GM20431 (cell line): ENCODE data around the gene VRK2.
"Not testable (repeated sequence)": the region's sequence is repeated elsewhere in the genome, so short reads cannot be mapped to it uniquely, and the experiment has no call there.

Experiments
- in situ Hi-C: fragments of 300-500 bp; cut with MseI, MboI; formaldehyde crosslinking; loops from one replicate; pipeline ENCODE4 v1.15.0; 2020; ENCODE audit warnings: low sequenced_read_pairs; ENCODE audit not compliant: unreplicated experiment

Gene VRK2

DNA sequence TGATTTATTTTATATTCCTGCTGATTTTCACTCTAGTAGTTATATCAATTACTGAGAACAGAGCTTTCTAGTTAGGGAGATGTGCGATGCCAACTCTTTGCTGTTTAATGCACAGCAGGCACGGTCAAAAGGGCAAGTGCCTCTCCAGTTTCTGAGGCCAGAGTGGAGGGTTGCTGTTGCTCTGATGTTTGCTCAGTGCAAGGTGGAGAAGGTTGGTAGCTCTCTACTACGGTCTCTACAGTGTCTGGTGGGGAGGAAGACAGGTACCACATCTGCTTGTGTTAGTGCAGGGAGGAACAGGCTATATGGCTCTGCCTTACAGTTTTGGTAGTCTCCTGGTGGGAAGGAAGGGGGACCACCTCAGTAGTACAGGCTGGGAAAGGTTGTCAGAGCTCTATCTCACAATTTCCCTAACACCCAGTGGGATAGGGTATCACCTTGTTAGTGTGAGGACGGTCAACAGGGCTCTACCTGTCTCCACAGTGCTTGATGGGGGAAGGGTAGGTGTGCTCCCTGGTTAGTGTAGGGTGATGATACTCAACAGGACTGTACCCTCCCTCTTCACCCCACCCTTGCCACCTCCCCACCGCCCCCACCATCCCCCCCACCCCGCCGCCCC lies 108.7 kb downstream of the VRK2 start:
- in situ Hi-C loops: no loop called here

- in situ Hi-C loops: no loop called here
These were observed 110.2 kb downstream of the VRK2 start for GRCh38 chr2:58156780-58157179.

GRCh38 chr2:58157754-58158153 lies 111.1 kb downstream of the VRK2 start:
- in situ Hi-C loops: no loop called here

- in situ Hi-C loops: no loop called here
These were observed 111.9 kb downstream of the VRK2 start for GRCh38 chr2:58158481-58158880.

GRCh38 chr2:58163913-58164312 lies 117.3 kb downstream of the VRK2 start:
- in situ Hi-C loops: no loop called here

DNA sequence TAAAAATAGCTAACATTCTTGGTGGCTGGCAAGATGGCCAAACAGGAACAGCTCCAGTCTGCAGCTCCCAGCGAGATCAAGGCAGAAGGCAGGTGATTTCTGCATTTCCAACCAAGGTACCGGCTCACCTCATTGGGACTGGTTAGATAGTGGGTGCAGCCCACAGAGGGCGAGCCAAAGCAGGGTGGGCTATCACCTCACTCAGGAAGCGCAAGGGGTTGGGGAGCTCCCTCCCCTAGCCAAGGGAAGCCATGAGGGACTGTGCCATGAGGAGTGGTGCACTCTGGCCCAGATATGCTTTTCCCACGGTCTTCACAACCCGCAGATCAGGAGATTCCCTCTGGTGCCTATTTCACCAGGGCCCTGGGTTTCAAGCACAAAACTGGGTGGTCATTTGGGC lies 121.5 kb downstream of the VRK2 start:
- in situ Hi-C loops: not testable (repeated sequence)

- in situ Hi-C loops: not testable (repeated sequence)
These were observed 123.2 kb downstream of the VRK2 start for GRCh38 chr2:58169845-58170244.

DNA sequence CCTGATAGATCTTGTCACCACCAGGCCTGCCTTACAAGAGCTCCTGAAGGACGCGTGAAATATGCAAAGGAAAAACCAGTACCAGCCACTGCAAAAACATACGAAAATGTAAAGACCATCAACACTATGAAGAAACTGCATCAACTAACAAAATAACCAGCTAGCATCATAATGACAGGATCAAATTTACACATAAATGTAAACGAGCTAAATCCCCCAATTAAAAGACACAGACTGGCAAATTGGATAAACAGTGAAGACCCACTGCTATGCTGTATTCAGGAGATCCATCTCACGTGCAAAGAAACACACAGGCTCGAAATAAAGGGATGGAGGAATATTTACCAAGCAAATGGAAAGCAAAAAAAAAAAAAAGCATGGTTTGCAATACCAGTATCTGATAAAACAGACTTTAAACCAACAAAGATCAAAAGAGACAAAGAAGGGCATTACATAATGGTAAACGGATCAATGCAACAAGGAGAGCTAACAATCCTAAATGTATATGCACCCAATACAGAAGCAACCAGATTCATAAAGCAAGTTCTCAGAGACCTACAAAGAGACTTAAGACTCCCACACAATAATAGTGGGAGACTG lies 123.8 kb downstream of the VRK2 start:
- in situ Hi-C loops: not testable (repeated sequence)

DNA sequence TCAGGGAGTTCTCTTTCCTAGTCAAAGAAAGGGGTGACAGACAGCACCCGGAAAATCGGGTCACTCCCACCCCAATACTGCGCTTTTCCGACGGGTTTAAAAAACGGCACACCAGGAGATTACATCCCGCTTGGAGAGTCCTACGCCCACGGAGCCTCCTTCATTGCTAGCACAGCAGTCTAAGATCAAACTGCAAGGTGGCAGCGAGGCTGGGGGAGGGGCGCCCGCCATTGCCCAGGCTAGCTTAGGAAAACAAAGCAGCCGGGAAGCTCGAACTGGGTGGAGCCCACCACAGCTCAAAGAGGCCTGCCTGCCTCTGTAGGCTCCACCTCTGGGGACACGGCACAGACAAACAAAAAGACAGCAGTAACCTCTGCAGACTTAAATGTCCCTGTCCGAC lies 125.2 kb downstream of the VRK2 start:
- in situ Hi-C loops: not testable (repeated sequence)

- in situ Hi-C loops: not testable (repeated sequence)
These were observed 130.6 kb downstream of the VRK2 start for GRCh38 chr2:58177187-58177586.

GRCh38 chr2:58180175-58180574 lies 133.6 kb downstream of the VRK2 start:
- in situ Hi-C loops: not testable (repeated sequence)

- in situ Hi-C loops: no loop called here
These were observed 134.0 kb downstream of the VRK2 start for GRCh38 chr2:58180635-58181034.

- in situ Hi-C loops: no loop called here
These were observed 135.9 kb downstream of the VRK2 start for GRCh38 chr2:58182527-58182926.

DNA sequence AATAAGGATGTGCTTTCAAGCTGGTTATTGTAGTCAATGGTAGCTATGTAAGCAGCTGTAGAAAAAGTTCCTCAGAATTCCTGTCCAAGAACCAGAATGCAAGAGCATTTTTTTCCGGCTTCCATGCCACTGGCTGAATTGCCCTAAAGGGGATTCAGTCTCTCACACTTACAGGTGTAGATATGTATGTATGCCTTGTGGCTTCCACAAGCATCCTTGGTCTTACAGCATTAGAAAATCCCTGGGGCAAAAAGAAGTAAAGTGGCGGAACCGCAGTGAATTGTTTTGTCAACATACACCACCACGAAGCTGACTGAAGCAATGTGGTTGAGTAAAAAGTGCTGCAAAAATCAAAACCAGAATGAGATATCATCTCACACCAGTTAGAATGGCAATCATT lies 139.9 kb downstream of the VRK2 start:
- in situ Hi-C loops: no loop called here

DNA sequence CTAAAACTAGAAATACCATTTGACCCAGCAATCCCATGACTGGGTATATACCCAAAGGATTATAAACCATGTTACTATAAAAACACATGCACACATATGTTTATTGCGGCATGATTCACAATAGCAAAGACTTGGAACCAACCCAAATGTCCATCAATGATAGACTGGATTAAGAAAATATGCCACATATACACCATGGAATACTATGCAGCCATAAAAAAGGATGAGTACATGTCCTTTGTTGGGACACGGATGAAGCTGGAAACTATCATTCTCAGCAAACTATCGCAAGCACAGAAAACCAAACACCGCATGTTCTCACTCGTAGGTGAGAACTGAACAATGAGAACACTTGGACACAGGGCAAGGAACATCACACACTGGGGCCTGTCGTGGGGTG lies 140.4 kb downstream of the VRK2 start:
- in situ Hi-C loops: not testable (repeated sequence)

DNA sequence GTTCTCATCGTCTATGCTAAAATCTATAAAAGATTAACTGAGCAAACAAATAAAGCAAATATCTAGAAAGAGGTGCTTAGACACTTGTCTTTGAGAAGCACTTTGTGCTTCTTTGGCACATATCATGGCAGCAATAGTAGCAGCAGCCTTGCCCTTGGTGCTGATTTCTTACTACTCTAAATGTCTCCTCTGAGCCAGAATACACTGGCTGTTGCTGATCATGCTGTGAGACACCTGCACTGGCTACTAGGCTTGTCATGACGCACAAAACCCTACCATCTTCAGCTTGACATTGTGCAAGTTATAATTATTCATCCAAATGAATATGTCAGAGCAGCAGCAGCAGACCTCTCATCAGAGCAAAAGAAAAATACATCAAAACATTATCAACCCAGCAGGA lies 147.9 kb downstream of the VRK2 start:
- in situ Hi-C loops: no loop called here

DNA sequence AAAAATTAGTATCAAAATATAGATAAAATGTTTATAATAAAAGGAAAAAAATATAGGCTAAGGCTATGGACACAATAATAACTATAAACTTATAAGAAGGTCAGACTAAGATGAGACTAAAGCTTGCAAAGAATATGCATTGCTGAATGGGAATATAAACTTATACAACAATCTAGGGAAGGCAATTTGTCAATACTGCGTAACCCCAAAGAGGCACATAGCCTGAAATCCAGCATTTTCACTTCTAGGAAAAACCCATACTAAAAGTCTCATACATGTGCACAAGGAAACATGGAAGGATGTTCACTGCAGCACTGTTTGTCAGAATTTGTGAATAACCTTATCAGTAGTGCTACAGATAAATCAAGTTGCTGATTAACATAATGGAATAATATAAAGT lies 149.1 kb downstream of the VRK2 start:
- in situ Hi-C loops: no loop called here

DNA sequence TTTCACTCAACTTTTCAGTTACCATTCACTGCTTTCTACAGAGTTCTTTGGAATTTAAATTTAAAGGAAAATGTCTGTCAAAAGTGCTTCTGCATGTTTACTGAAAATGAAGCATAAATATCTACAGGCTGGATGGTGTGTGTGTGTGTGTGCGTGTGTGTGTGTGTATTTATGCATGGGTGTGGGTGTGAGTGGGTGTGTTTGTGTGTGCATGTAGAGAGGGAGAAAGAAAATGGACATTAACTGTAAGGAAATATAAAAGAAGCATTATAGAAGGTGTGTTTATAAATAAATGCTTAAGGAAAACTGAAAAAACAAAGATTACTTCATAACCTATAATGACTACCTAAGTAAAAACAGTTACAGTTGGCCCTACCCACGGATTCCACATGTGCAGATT lies 151.3 kb downstream of the VRK2 start:
- in situ Hi-C loops: no loop called here

DNA sequence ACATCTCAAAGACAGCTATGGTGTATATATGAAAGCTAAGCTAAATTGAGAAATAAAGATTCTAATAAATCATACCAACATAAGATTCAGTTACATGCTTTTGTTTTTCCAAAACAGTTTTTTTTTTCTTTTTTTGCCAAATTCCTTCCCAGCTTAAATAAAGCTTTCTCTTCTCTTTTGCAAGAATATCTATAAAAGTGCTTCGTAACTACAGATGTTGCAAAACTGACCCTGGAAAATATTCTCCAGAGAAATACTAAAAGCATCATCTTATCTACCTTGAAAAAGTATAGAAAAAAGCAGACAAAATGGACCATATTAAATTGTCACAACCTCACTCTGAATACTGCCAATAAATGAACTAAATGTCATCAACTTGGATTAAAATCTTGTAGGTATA lies 155.8 kb downstream of the VRK2 start:
- in situ Hi-C loops: no loop called here

- in situ Hi-C loops: no loop called here
These were observed 156.4 kb downstream of the VRK2 start for GRCh38 chr2:58203018-58203417.

DNA sequence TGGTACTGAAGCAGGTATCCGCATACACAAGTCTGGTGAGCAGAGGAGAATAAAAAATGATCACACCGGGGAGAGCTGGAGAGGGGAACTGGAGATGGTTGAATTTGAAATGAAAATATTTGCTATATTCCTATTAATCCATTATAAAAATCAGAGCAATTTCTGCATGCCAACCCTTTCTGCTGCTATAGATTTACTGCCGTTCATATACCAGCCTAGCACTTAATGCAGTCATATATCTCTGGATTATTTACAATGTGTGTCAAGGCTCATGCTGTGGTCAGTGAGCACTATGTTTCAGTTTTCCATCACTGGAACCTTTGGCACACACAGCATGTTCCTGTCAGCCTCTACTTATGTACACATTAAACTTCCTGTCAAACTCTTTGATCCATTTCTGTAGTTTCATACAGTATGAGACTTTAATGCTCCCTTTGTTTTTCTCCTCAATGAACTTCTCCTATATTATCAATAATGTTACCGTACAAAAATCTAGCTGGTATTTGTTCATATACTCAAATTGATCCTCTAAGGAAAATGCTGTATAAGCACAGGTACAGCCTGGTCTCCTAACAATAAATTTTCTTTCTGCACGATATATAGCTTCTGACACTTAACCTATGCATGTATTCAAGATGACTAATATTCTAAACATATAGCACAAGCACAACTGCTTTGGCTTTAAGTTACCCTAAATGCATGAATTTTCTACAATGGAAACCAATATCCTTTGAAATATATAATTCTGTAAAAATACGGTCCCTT lies 157.8 kb downstream of the VRK2 start:
- in situ Hi-C loops: no loop called here

DNA sequence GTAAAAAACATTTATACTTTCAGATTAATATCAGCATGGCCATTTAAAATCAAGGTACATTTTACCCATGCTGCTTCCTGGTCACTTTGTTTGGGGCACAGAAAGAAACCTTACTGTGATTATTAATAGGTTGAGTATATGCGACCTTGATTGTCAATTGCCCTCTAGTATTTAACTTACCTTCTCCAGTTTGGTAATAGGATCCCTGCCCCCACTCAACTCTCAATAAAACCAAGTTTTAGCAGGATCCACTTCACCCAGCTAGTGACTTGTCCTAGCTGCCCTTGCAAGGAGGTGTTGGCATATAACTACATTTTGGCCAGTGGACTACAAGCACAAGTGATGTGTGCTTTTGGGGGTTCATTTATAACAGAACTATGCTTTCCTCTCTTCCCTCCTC lies 160.2 kb downstream of the VRK2 start:
- in situ Hi-C loops: no loop called here
